ENCODE data around the gene PARN.
"Not testable (repeated sequence)": the region's sequence is repeated elsewhere in the genome, so short reads cannot be mapped to it uniquely, and the experiment has no call there.

The PARN gene

GRCh38 chr16:14632693-14633569 lies 2.9 kb upstream of the PARN start, which contains the start of gene BFAR:
BFAR (plus strand) TSS chr16:14632951; CDS start chr16:14644347, 11,396 bp downstream.
- DNase-seq, result peak; percentile 99

GRCh38 chr16:14630620-14631330 lies 715 bp upstream of the PARN start:
- DNase-seq, result not testable (repeated sequence)

GRCh38 chr16:14629612-14629918 lies 495 bp downstream of the PARN start:
- peak; percentile 29 for DNase-seq

DNA sequence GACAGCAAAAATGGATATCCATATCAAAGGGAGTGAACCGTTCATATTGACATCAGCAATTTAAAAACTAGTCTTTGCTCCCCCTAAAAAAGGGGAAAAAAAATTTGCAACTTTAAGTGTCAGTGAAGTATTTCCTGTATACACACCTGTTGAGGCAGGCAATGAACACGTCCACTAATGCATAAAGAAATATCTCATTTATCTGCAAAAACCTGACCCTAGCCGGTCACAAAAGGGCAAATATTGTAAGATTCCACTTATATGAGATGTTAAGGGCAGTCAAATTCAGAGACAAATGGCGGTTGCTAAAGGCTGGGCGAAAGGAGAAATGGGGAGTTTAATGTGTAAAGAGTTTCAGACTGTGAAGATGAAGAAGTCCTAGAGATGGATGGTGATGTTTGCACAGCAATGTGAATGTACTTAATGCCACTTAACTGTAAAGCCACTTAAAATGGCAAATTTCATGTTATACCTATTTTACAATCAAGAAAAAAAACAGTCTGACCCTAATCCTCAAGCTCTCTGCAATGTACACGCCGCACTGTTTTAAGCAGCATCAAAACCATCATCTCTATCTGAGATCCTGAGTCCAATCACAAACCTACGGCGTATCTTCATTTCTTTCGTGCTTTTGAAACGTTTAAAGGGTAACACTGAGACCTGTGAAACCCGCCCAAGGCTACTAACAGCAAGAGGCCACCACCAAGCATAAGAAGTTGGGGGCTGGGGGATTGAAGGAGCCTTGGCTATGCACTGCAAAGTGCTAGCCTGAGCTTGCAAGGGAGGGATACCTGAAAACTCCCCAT lies 1.1 kb downstream of the PARN start:
- no peak for DNase-seq

GRCh38 chr16:14627078-14627477 lies 3.0 kb downstream of the PARN start:
- no peak for DNase-seq

DNA sequence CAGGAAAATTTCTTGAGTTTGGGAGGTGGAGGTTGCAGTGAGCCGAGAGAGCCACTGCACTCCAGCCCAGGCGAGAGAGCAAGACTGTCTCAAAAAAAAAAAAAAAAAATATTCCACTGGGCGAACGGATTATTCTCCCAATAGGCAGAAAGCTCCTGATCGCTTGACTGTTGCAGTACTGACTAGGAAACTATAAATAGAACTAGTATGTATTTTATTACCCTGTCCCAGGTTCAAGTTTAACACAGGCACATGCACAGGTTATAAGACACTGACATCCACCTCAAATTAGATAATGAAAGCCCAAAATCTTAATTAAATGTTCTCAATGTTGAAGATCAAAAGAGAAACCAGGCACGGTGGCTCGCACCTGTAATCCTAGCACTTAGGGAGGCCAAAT lies 11.5 kb downstream of the PARN start:
- DNase-seq, result no peak

GRCh38 chr16:14616280-14616679 lies 13.8 kb downstream of the PARN start:
- DNase-seq, result no peak

GRCh38 chr16:14613991-14614390 lies 16.1 kb downstream of the PARN start:
- DNase-seq, result no peak

GRCh38 chr16:14611660-14612059 lies 18.4 kb downstream of the PARN start:
- DNase-seq, result no peak

DNA sequence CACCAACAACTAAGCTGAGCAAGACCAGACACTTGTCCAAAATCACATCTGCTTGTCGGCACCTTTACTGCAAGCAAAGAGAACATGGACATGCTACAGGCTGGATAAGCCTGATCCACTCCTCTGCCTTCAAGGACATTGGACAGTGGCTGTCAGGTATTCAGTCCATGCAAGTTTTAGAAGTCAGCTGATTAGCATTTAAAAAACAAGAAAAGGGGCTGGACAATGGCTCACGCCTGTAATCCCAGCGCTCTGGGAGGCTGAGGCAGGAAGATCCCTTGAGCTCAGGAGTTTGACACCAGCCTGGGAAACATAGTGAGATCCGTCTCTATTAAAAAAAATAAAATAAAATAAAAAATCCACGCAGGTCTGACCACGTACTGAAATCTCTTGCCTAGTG lies 20.3 kb downstream of the PARN start:
- DNase-seq, result no peak

DNA sequence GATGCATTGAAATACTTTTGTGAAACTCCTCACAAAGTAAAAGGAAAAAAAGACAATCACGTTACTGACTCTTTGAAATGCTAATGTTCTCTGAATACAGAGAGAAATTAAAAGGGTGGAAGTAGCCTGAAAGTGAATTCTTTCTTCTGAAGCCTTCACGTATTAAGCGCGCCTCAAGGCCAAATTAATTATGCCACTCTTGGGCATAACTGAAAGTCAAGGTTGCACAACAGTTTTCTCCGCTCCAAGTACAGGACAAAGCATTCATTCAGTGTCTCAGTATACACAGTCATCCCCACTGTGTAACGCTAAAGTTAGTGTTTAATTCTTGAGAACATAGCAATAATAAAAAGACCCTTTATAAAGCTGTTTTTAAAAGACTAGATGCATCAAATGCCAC lies 21.5 kb downstream of the PARN start:
- no peak for DNase-seq

- DNase-seq, result no peak
Measured at GRCh38 chr16:14608111-14608566, 21.9 kb downstream of the PARN start.

DNA sequence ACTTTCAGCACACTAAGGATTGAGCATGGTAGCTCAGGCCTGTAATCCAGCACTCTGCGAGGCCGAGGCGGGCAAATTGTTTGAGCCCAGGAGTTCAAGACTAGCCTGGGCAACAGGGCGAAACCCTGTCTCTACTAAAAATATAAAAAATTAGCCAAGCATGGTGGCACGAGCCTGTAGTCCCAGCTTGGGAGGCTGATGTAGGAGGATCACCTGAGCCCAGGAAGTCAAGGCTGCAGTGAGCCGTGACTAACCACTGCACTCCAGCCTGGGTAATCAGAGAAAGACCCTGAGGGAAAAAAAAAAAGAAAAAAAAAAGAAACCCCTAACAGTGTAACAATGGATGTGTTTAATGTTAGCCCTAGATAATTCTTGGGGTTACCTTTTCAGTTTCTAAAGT lies 24.0 kb downstream of the PARN start:
- no peak for DNase-seq

DNA sequence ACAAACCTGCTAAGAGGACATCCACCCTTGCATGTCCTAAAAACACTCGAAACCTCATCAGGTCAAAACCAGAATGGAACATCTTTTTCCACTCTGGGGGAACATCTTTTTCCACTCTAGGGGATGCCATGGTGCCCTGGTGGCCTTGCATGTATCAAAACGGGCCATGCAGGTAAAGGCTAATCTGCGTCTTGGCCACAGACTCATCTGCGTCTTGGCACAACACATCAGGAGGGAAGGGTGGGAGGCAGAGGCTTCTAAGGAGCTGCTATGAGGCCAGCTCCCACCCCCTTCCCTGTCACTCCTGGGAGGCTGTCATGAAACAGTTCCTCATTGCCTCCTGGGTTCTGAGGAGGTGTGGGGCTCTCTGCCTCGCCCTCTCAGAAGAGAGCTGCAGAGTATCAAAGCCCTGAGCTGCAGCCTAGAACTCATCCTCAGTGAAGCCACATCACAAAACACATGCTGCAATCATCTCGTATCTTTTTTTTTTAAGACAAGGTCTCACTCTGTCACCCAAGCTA lies 27.6 kb downstream of the PARN start:
- DNase-seq, result no peak

GRCh38 chr16:14600164-14600563 lies 29.9 kb downstream of the PARN start:
- no peak for DNase-seq

- no peak for DNase-seq
Measured at GRCh38 chr16:14586637-14587305, 43.3 kb downstream of the PARN start.

GRCh38 chr16:14585287-14585686 lies 44.8 kb downstream of the PARN start:
- DNase-seq, result no peak

- DNase-seq, result not testable (repeated sequence)
Measured at GRCh38 chr16:14580926-14581325, 49.1 kb downstream of the PARN start.

- no peak for DNase-seq
Measured at GRCh38 chr16:14579266-14579665, 50.8 kb downstream of the PARN start.

DNA sequence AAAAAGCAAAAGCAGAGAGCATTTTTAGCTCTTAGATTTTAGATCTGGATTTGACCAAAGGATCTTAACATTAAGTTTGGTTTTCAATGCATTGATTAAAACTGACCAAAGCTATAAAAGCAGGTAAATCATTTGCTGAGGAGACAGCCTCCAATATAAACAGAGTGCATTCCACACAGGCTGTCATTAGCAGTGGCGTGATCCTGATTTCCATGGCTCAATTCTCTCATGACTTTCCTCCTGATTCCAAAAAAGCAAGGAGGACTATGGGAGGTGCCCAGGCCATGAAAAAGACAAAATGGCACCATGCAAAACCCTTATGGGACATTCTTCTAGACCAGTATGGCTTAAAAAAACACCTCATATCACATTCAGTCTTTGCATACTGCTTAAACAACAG lies 53.5 kb downstream of the PARN start:
- no peak for DNase-seq

DNA sequence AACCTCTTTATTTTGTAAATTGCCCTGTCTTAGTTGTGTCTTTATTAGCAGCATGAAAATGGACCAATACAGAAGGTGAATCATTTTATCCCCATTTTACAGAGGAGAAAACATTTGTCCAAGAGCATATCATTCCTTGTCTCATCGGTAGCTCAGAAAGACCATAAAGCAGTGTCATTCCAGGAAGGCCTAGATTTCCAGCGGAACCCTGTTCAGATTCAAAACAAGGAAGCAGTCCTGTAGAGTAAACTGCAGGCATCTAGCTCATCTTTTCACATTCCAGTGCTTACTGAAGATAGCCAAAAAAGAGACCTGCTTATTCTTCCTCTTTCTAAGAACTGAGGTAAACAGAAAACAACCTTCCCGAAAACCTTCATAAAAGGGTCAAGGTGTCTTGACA lies 54.0 kb downstream of the PARN start:
- DNase-seq, result no peak

GRCh38 chr16:14574698-14575415 lies 55.2 kb downstream of the PARN start:
- DNase-seq, result not testable (repeated sequence)

Measured in activated naive CD4-positive, alpha-beta T cell treated with Interleukin-2 at 50 U/mL for 16 hours (primary cell).